Measurements from ENCODE around the gene KIAA2012. TPM values are rescaled to one million over a fixed set of nuclear protein-coding genes. Genes with fewer than 3 reads are reported as not detected.
A peak's percentile ranks its signal among the peaks of the same experiment; 100 is the strongest.

KIAA2012 gene
- total RNA-seq (not detected), polyA plus RNA-seq (not detected)

DNA sequence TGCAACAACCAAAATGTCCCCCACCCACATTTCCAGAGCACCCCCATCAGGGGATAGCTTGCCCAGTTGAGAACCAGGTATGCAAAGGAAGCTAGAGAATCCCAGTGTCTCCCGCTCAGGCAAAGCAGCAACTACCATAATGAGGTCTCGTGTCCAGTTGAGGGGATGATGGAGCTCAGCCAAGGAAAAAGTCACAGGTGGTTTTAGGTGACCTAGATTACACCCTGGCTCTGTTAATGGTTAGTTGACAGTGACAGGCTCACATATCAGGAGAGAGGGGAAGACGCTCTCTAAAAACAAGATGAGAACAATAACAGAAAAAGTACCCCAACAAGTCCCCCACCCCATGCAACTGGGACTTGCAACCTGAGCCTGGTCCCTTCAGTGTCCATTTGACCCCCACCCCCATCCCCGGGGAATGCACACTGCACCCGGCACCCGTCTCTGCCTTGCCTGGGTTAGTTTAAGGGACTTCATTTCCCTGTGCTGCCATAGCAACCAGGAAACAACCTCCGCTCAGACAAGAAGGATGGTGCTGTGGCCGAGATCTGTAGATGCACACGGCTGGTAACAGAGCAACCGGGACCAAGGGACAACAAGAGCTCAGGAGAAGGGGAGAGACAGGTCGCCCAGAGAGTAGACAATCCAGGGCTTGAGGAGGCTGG, at the start of gene KIAA2012:
Gene KIAA2012, plus strand, starts transcription at position 519 of the 665 bp plus-strand sequence. CDS start 373 bp downstream, outside the sequence.
- ATAC-seq (ENCODE audit: low read depth in 2 of 2) (no peak), DNase-seq (no peak)

DNA sequence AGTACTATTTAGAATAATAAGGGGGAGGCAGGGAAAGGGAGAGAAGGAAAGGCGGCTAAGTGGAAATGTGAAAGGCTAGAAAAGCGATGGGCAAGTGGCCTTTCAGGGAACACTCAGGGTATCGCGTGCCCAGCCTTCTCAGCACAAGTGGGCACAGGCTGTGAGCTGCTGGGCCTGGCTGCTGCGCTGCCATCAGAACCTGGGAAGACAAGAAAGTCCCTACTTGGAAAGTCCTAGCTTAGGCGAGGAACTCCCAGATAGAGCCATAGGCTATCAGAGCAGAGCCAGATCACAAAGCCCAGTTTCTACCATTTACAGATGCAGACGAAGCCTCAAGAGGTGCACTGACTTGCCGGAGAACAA, 49.2 kb upstream of the KIAA2012 start:
- H3K4me3 ChIP-seq (ENCODE audit: low read depth, low read length), result no peak overlapping the region
- peaks cover 27% of the 10 kb centered on the region for H3K27me3 Mint-ChIP-seq
- no peaks in the 10 kb centered on the region for H3K4me1 ChIP-seq (ENCODE audit: control insufficient read depth, insufficient read depth, low read length, poor library complexity, severe bottlenecking)
- H3K4me3 Mint-ChIP-seq, result no peak overlapping the region
- no peaks in the 10 kb centered on the region for H3K9me3 Mint-ChIP-seq
- H3K36me3 Mint-ChIP-seq, result no peaks in the 10 kb centered on the region
- no peaks in the 10 kb centered on the region for H3K4me1 Mint-ChIP-seq
- H3K36me3 ChIP-seq (ENCODE audit: control insufficient read depth, insufficient read depth, low read length), result no peaks in the 10 kb centered on the region
- ATAC-seq (ENCODE audit: low read depth in 2 of 2) (no peak), DNase-seq (no peak)
- no peak overlapping the region for H3K27ac ChIP-seq (ENCODE audit: insufficient read depth, low read length, poor library complexity, severe bottlenecking)
- no peak overlapping the region for H3K27ac Mint-ChIP-seq
- peaks cover 4% of the 10 kb centered on the region for H3K27me3 ChIP-seq (ENCODE audit: control insufficient read depth, insufficient read depth, low read length)
- no peaks in the 10 kb centered on the region for H3K9me3 ChIP-seq (ENCODE audit: control insufficient read depth in 2 of 2, low read length in 2 of 2)

More for the DNA sequence above, at the start of gene KIAA2012:
- Mint-ChIP-seq H3K27ac (no peak within 1 kb of the TSS), H3K27me3 (peaks cover 22% of the 10 kb centered on the region), H3K36me3 (no peaks in the 10 kb centered on the region), H3K4me3 (no peak within 1 kb of the TSS), H3K9me3 (no peaks in the 10 kb centered on the region), H3K4me1 (no peaks in the 10 kb centered on the region)
- Histone ChIP-seq H3K36me3 (ENCODE audit: control insufficient read depth, insufficient read depth, low read length) (no peaks in the 10 kb centered on the region), H3K9me3 (ENCODE audit: control insufficient read depth in 2 of 2, low read length in 2 of 2) (no peaks in the 10 kb centered on the region), H3K4me1 (ENCODE audit: control insufficient read depth, insufficient read depth, low read length, poor library complexity, severe bottlenecking) (no peaks in the 10 kb centered on the region), H3K4me3 (ENCODE audit: low read depth, low read length) (no peak within 1 kb of the TSS), H3K27ac (ENCODE audit: insufficient read depth, low read length, poor library complexity, severe bottlenecking) (no peak within 1 kb of the TSS), H3K27me3 (ENCODE audit: control insufficient read depth, insufficient read depth, low read length) (no peaks in the 10 kb centered on the region)

DNA sequence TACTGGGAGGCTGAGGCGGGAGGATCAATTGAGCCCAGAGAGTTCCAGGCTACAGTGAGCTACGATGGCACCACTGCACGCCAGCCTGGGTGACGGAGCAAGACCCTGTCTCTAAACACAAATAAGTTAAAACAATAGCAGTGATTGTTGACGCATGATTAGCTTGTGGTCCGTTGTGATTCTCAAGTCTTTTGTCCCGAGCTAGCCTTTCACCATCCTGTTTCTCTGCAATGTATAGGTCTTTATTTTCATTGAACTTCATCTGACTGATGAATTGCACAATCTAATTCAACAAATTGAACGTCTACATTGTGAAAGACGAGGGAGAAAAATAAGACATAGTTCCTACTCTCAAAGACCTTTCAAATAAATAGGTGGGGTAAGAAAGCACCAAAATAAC, 48.2 kb upstream of the KIAA2012 start:
- no peak overlapping the region for H3K4me3 ChIP-seq (ENCODE audit: low read depth, low read length)

DNA sequence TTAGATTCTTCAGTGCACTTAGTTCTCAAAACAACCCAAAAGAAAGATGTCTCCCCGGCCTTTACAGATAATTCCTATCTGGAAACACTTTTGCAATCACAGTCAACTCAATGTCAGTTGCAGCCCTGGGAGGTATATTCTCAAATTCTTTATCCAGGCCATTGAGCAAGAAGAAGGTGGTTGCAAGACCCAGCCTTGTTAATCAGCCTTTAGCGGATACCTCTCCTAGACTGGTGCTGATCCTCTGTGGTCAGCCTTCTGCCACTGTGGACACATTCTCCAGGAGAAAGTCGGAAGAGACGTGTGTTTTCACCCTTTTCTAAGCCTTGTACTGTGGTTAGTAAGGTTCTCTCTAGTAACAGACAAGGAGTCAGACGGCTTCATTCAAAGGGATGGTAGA, 47.2 kb upstream of the KIAA2012 start:
- no peaks in the 10 kb centered on the region for H3K9me3 ChIP-seq (ENCODE audit: control insufficient read depth in 2 of 2, low read length in 2 of 2)
- H3K4me1 ChIP-seq (ENCODE audit: control insufficient read depth, insufficient read depth, low read length, poor library complexity, severe bottlenecking), result no peaks in the 10 kb centered on the region
- peaks cover 6% of the 10 kb centered on the region for H3K27me3 ChIP-seq (ENCODE audit: control insufficient read depth, insufficient read depth, low read length)
- Mint-ChIP-seq H3K9me3 (no peaks in the 10 kb centered on the region), H3K36me3 (no peaks in the 10 kb centered on the region), H3K27ac (no peak overlapping the region), H3K4me1 (no peaks in the 10 kb centered on the region), H3K27me3 (peaks cover 41% of the 10 kb centered on the region), H3K4me3 (no peak overlapping the region)
- no peaks in the 10 kb centered on the region for H3K36me3 ChIP-seq (ENCODE audit: control insufficient read depth, insufficient read depth, low read length)
- no peak overlapping the region for H3K4me3 ChIP-seq (ENCODE audit: low read depth, low read length)
- DNase-seq, result no peak
- no peak for ATAC-seq (ENCODE audit: low read depth in 2 of 2)
- no peak overlapping the region for H3K27ac ChIP-seq (ENCODE audit: insufficient read depth, low read length, poor library complexity, severe bottlenecking)

More for the DNA sequence above, 48.2 kb upstream of the KIAA2012 start:
- DNase-seq, result no peak
- Histone ChIP-seq H3K36me3 (ENCODE audit: control insufficient read depth, insufficient read depth, low read length) (no peaks in the 10 kb centered on the region), H3K27ac (ENCODE audit: insufficient read depth, low read length, poor library complexity, severe bottlenecking) (no peak overlapping the region), H3K9me3 (ENCODE audit: control insufficient read depth in 2 of 2, low read length in 2 of 2) (no peaks in the 10 kb centered on the region), H3K4me1 (ENCODE audit: control insufficient read depth, insufficient read depth, low read length, poor library complexity, severe bottlenecking) (no peaks in the 10 kb centered on the region), H3K27me3 (ENCODE audit: control insufficient read depth, insufficient read depth, low read length) (peaks cover 3% of the 10 kb centered on the region)
- no peaks in the 10 kb centered on the region for H3K4me1 Mint-ChIP-seq
- H3K27me3 Mint-ChIP-seq, result peaks cover 32% of the 10 kb centered on the region
- no peaks in the 10 kb centered on the region for H3K9me3 Mint-ChIP-seq
- no peaks in the 10 kb centered on the region for H3K36me3 Mint-ChIP-seq
- H3K27ac Mint-ChIP-seq, result no peak overlapping the region
- no peak for ATAC-seq (ENCODE audit: low read depth in 2 of 2)
- no peak overlapping the region for H3K4me3 Mint-ChIP-seq

DNA sequence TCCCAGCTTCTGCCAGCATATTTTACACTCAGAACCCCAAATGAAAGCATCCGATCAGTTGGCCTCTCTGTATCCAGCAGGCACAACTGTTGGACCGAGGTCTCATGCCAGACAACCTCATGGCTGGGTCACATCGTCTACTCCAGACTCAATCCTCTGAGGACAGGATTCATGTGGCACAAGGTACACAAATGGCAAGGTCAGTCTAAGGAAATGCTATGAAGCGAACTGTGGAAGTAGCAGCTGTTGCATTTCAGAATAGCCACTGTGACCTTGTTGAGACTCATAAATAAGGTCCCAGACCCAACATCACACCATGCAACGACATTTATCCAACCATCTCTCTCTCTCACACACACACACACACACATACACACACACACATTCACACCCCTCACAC, 46.5 kb upstream of the KIAA2012 start:
- H3K27me3 ChIP-seq (ENCODE audit: control insufficient read depth, insufficient read depth, low read length), result peaks cover 6% of the 10 kb centered on the region
- Mint-ChIP-seq H3K27ac (no peak overlapping the region), H3K36me3 (no peaks in the 10 kb centered on the region)

DNA sequence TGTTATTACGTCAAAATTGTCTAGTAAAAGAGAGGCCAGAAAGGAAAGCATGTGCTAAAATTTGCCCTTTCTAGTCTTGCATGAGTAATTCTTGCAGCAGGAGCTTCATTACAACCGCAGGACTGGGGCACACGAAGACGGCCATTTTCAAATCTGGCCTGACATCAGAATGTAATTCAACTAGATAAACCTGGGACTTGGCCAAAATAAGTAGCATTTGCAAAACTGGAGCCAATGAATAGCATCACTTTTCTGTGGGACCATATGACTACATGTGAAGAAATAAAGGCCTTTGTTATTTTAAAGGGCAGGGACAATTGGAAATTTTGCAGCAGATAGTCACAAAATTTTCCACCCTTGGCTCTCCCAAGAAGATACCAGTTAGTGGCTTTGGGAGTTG, 42.4 kb upstream of the KIAA2012 start:
- Mint-ChIP-seq H3K4me3 (peak overlapping the region in 2 of 4 donors; percentile 63 to 85), H3K27me3 (peaks cover 54% of the 10 kb centered on the region)
- no peak for DNase-seq

More for the DNA sequence above, 46.5 kb upstream of the KIAA2012 start:
- H3K4me3 Mint-ChIP-seq, result no peak overlapping the region
- H3K4me1 Mint-ChIP-seq, result peaks cover 0 to 3% (median under 1%) of the 10 kb centered on the region in 4 donors
- Histone ChIP-seq H3K4me1 (ENCODE audit: control insufficient read depth, insufficient read depth, low read length, poor library complexity, severe bottlenecking) (no peaks in the 10 kb centered on the region), H3K4me3 (ENCODE audit: low read depth, low read length) (no peak overlapping the region), H3K9me3 (ENCODE audit: control insufficient read depth in 2 of 2, low read length in 2 of 2) (no peaks in the 10 kb centered on the region), H3K36me3 (ENCODE audit: control insufficient read depth, insufficient read depth, low read length) (no peaks in the 10 kb centered on the region), H3K27ac (ENCODE audit: insufficient read depth, low read length, poor library complexity, severe bottlenecking) (no peak overlapping the region)
- ATAC-seq (ENCODE audit: low read depth in 2 of 2) (no peak), DNase-seq (no peak)
- no peaks in the 10 kb centered on the region for H3K9me3 Mint-ChIP-seq
- peaks cover 48% of the 10 kb centered on the region for H3K27me3 Mint-ChIP-seq

DNA sequence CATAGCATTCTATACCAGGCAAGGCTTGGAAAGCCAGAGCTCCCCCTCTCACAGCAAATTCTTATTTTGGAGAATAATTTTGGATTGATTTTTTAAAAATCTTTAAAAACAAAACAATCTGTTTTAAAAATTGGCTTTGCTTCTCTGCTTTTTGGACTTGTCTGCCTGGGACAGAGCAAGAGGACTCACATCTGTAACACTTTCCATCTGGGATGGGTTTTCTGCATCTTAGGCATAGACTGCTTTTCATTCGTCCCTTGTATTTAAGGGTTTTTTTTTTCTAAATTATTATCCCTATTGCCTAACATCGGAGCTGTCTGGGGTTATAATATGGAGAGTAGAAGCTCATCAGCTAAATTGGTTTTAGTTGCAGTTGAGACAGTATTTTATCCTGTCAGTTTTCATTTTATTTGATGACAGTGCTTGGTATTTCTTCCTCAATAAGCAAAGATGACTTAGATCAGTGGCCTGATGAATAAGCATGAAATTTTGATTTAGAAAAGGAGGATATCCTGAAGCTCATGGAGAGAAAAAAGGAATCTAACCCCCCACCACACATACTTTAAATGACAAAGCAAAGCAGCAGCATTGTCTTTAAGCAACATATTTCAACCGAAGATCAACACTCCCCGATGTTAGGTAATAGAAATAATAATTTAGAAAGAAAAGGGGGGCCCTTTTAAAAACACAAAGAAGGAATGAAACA, 41.7 kb upstream of the KIAA2012 start:
- H3K4me3 Mint-ChIP-seq, result peak overlapping the region; percentile 52 to 90 (median 87)
- H3K27ac Mint-ChIP-seq, result no peak overlapping the region
- no peaks in the 10 kb centered on the region for H3K9me3 Mint-ChIP-seq
- peaks cover 7% of the 10 kb centered on the region for H3K27me3 ChIP-seq (ENCODE audit: control insufficient read depth, insufficient read depth, low read length)
- no peaks in the 10 kb centered on the region for H3K9me3 ChIP-seq (ENCODE audit: control insufficient read depth in 2 of 2, low read length in 2 of 2)
- no peak overlapping the region for H3K27ac ChIP-seq (ENCODE audit: insufficient read depth, low read length, poor library complexity, severe bottlenecking)
- H3K36me3 Mint-ChIP-seq, result no peaks in the 10 kb centered on the region
- peaks cover 54% of the 10 kb centered on the region for H3K27me3 Mint-ChIP-seq
- DNase-seq, result no peak
- no peaks in the 10 kb centered on the region for H3K36me3 ChIP-seq (ENCODE audit: control insufficient read depth, insufficient read depth, low read length)
- ATAC-seq (ENCODE audit: low read depth in 2 of 2), result no peak
- no peak overlapping the region for H3K4me3 ChIP-seq (ENCODE audit: low read depth, low read length)
- H3K4me1 Mint-ChIP-seq, result peaks cover 0 to 19% (median 12%) of the 10 kb centered on the region in 4 donors
- H3K4me1 ChIP-seq (ENCODE audit: control insufficient read depth, insufficient read depth, low read length, poor library complexity, severe bottlenecking), result peaks cover 27% of the 10 kb centered on the region

More for the DNA sequence above, 42.4 kb upstream of the KIAA2012 start:
- Mint-ChIP-seq H3K36me3 (no peaks in the 10 kb centered on the region), H3K4me1 (peaks cover 0 to 19% (median 12%) of the 10 kb centered on the region in 4 donors), H3K9me3 (no peaks in the 10 kb centered on the region), H3K27ac (no peak overlapping the region)
- Histone ChIP-seq H3K27me3 (ENCODE audit: control insufficient read depth, insufficient read depth, low read length) (peaks cover 6% of the 10 kb centered on the region), H3K4me1 (ENCODE audit: control insufficient read depth, insufficient read depth, low read length, poor library complexity, severe bottlenecking) (peaks cover 25% of the 10 kb centered on the region), H3K36me3 (ENCODE audit: control insufficient read depth, insufficient read depth, low read length) (no peaks in the 10 kb centered on the region), H3K9me3 (ENCODE audit: control insufficient read depth in 2 of 2, low read length in 2 of 2) (no peaks in the 10 kb centered on the region), H3K27ac (ENCODE audit: insufficient read depth, low read length, poor library complexity, severe bottlenecking) (no peak overlapping the region), H3K4me3 (ENCODE audit: low read depth, low read length) (no peak overlapping the region)
- no peak for ATAC-seq (ENCODE audit: low read depth in 2 of 2)

Measured in CD4-positive, CD25-positive, alpha-beta regulatory T cell (primary cell).